ENCODE results near the gene ADARB2. TPM values are rescaled to one million over a fixed set of nuclear protein-coding genes. Genes with fewer than 3 reads are reported as not detected.

The ADARB2 gene
- total RNA-seq, 1 donor from 2014 or later, result not detected

GRCh38 chr10:1149793-1150637 lies 587.3 kb downstream of the ADARB2 start:
- H3K4me1 ChIP-seq, result no peaks in the 10 kb centered on the region
- H3K27ac ChIP-seq, result no peak overlapping the region
- peaks cover 0 to 8% of the 10 kb centered on the region in 2 donors for H3K9me3 ChIP-seq
- intact Hi-C loops (cut with DNase I), result no loop called here
- peak in 1 of 2 donors; percentile 39 for DNase-seq (ENCODE audit: low spot score in 2 of 2)
- no peak overlapping the region for H3K4me3 ChIP-seq
- no peak for TF ChIP-seq CTCF (IDR thresholded peaks at IDR 0.05)
- H3K36me3 ChIP-seq, result no peaks in the 10 kb centered on the region
- no peaks in the 10 kb centered on the region for H3K27me3 ChIP-seq

- no peak overlapping the region for H3K27ac ChIP-seq
- intact Hi-C loops (cut with DNase I), result no loop called here
- no peak overlapping the region for H3K4me3 ChIP-seq
- no peaks in the 10 kb centered on the region for H3K27me3 ChIP-seq
- TF ChIP-seq CTCF (IDR thresholded peaks at IDR 0.05), result no peak
- no peaks in the 10 kb centered on the region for H3K36me3 ChIP-seq
- peaks cover 0 to 8% of the 10 kb centered on the region in 2 donors for H3K9me3 ChIP-seq
- no peak for DNase-seq (ENCODE audit: low spot score in 2 of 2)
- no peaks in the 10 kb centered on the region for H3K4me1 ChIP-seq
Measured at GRCh38 chr10:1148855-1149605, 588.3 kb downstream of the ADARB2 start.

- Histone ChIP-seq H3K4me1 (no peaks in the 10 kb centered on the region), H3K36me3 (no peaks in the 10 kb centered on the region), H3K27me3 (no peaks in the 10 kb centered on the region), H3K9me3 (peaks cover 0 to 8% of the 10 kb centered on the region in 2 donors), H3K27ac (no peak overlapping the region), H3K4me3 (no peak overlapping the region)
- TF ChIP-seq CTCF (IDR thresholded peaks at IDR 0.05), result no peak
- intact Hi-C loops (cut with DNase I), result no loop called here
- DNase-seq (ENCODE audit: low spot score in 2 of 2), result no peak
Measured at GRCh38 chr10:1147810-1148209, 589.5 kb downstream of the ADARB2 start.

GRCh38 chr10:1142596-1142995 lies 594.7 kb downstream of the ADARB2 start:
- H3K9me3 ChIP-seq, result peaks cover 0 to 8% of the 10 kb centered on the region in 2 donors
- H3K27ac ChIP-seq, result no peak overlapping the region
- DNase-seq (ENCODE audit: low spot score in 2 of 2), result no peak
- H3K4me1 ChIP-seq, result no peaks in the 10 kb centered on the region
- no peaks in the 10 kb centered on the region for H3K36me3 ChIP-seq
- H3K4me3 ChIP-seq, result no peak overlapping the region
- intact Hi-C loops (cut with DNase I), result no loop called here
- H3K27me3 ChIP-seq, result no peaks in the 10 kb centered on the region
- TF ChIP-seq CTCF (IDR thresholded peaks at IDR 0.05), result no peak

- Histone ChIP-seq H3K9me3 (peaks cover 0 to 6% of the 10 kb centered on the region in 2 donors), H3K27ac (no peak overlapping the region), H3K4me3 (no peak overlapping the region), H3K4me1 (no peaks in the 10 kb centered on the region), H3K36me3 (no peaks in the 10 kb centered on the region), H3K27me3 (no peaks in the 10 kb centered on the region)
- no peak for TF ChIP-seq CTCF (IDR thresholded peaks at IDR 0.05)
- intact Hi-C loops (cut with DNase I), result no loop called here
- no peak for DNase-seq (ENCODE audit: low spot score in 2 of 2)
Measured at GRCh38 chr10:1141701-1142100, 595.6 kb downstream of the ADARB2 start.

Measured in ascending aorta (tissue), 2 donors.